K562 (cell line): ENCODE measurements around the gene ITGAX. TPM values are rescaled to one million over a fixed set of nuclear protein-coding genes. Genes with fewer than 3 reads are reported as not detected.
A peak's percentile ranks its signal among the peaks of the same experiment; 100 is the strongest.

Source experiments
- ATAC-seq: fragments of 200-7000 bp; cut with Tn5 transposase; 3 replicates; pipeline ENCODE4 v1.9.1; 2020; ENCODE audit warnings: moderate library complexity
- BruUV-seq: library from RNA; stranded (reverse); fragments of 400-500 nt; replicated peaks from 2 replicates; lab custom pipeline; 2021; lab: Mats Ljungman, UMichigan
- CTCF ChIA-PET: fragments of 300-600 bp; formaldehyde crosslinking; extraction: SDS; loops from one replicate; lab custom pipeline; 2021; ENCODE audit warnings: low intra/inter-chr PET ratio; lab: Yijun Ruan, JAX
- POLR2A ChIA-PET: fragments of 300-600, 350-650 bp; sonication (Branson Sonifier 250); formaldehyde crosslinking; extraction: SDS; loops from one replicate; lab custom pipeline; 2021; ENCODE audit warnings: antibody characterized with exemption, inconsistent platforms; lab: Yijun Ruan, JAX
- DNase-seq, 4 experiments: peaks; one replicate each; pipeline versions ENCODE4 v3.0.0 to v3.0.0-alpha.2; 2011 to 2018; ENCODE audit warnings: low spot score in 3 of 4, mixed read lengths in 3 of 4; ENCODE audit errors: extremely low read depth in 1 of 4
- FAIRE-seq: peaks from 2 replicates; lab custom pipeline; 2011; peaks lifted over from hg19 to GRCh38; lab: Jason Lieb, UNC
- H2AFZ ChIP-seq: 2 replicates; pipeline ENCODE4 v1.6.0; 2011; ENCODE audit warnings: low read depth, low read length, control low read depth, inconsistent platforms
- H3K27ac ChIP-seq: fragments of 200-600 bp; 3 replicates; pipeline ENCODE4 v1.8.0; 2011; ENCODE audit warnings: low read depth, mild to moderate bottlenecking, control low read depth, inconsistent platforms, low read length, moderate library complexity, mixed read lengths; ENCODE audit errors: extremely low read depth
- H3K27me3 ChIP-seq, 2 experiments: fragments of 300-600 bp in 1 of 2; 2 replicates in 1 of 2; 3 replicates in 1 of 2; pipeline versions ENCODE4 v1.6.0 to v1.8.0; 2011; ENCODE audit warnings: inconsistent platforms in 2 of 2, low read length in 2 of 2, mild to moderate bottlenecking in 1 of 2, mixed read lengths in 1 of 2, moderate library complexity in 1 of 2; ENCODE audit not compliant: control insufficient read depth in 2 of 2, insufficient read depth in 2 of 2
- H3K36me3 ChIP-seq: fragments of 300-600 bp; 3 replicates; pipeline ENCODE4 v1.8.0; 2011; ENCODE audit warnings: mild to moderate bottlenecking, low read length, inconsistent platforms; ENCODE audit not compliant: control insufficient read depth, insufficient read depth
- H3K4me1 ChIP-seq, 2 experiments: fragments of 200-600 bp in 1 of 2; replicated peaks in 1 of 2; 2 replicates in 1 of 2; 3 replicates in 1 of 2; pipeline versions ENCODE4 v1.5.1 to v1.8.0; 2011; ENCODE audit warnings: inconsistent platforms in 2 of 2, low read length in 2 of 2, mild to moderate bottlenecking in 1 of 2, mixed read lengths in 1 of 2, moderate library complexity in 1 of 2; ENCODE audit not compliant: control insufficient read depth in 2 of 2, insufficient read depth in 2 of 2
- H3K4me2 ChIP-seq: 2 replicates; pipeline ENCODE4 v1.6.1; 2011; ENCODE audit warnings: low read length, control low read depth, inconsistent platforms, mixed read lengths; ENCODE audit not compliant: insufficient read depth
- H3K4me3 ChIP-seq: fragments of 200-600 bp; sonication (generic), shearing (Covaris generic); 2 replicates; pipeline ENCODE4 v1.5.1; 2016; ENCODE audit warnings: control low read depth, inconsistent platforms
- H3K79me2 ChIP-seq: fragments of 200-600 bp; 3 replicates; pipeline ENCODE4 v1.8.0; 2011; ENCODE audit warnings: low read length, inconsistent platforms; ENCODE audit not compliant: control insufficient read depth, insufficient read depth
- H3K9ac ChIP-seq, 2 experiments: 2 replicates each; pipeline versions ENCODE4 v1.6.0 to v1.6.1; 2011; ENCODE audit warnings: low read depth in 2 of 2, low read length in 2 of 2, control low read depth in 1 of 2, inconsistent platforms in 1 of 2, mild to moderate bottlenecking in 1 of 2, mixed read lengths in 1 of 2; ENCODE audit not compliant: insufficient read depth in 1 of 2
- H3K9me1 ChIP-seq: one replicate; pipeline ENCODE4 v1.6.0; 2011; ENCODE audit warnings: inconsistent platforms, mild to moderate bottlenecking, low read length, moderate library complexity; ENCODE audit not compliant: control insufficient read depth, insufficient read depth
- H3K9me3 ChIP-seq: replicated peaks from 2 replicates; pipeline ENCODE4 v1.5.1; 2011; ENCODE audit warnings: low read depth, low read length, inconsistent platforms; ENCODE audit not compliant: control insufficient read depth, insufficient read depth
- H4K20me1 ChIP-seq: replicated peaks from 2 replicates; pipeline ENCODE4 v1.6.1; 2011; ENCODE audit warnings: low read length, inconsistent platforms, mixed read lengths; ENCODE audit not compliant: control insufficient read depth, insufficient read depth
- GTF2F1 ChIP-seq: IDR thresholded peaks from 2 replicates; pipeline ENCODE4 v1.6.1; 2011; ENCODE audit warnings: low read depth, low read length, improper control_type of control experiment
- SPI1 ChIP-seq: IDR thresholded peaks from 2 replicates; pipeline ENCODE4 v1.6.1; 2011; ENCODE audit warnings: low read depth, low read length, control low read depth, borderline replicate concordance
- ZBTB34 ChIP-seq: fragments of 250-450 bp; sonication (Bioruptor Pico); IDR thresholded peaks from 2 replicates; pipeline ENCODE4 v1.8.0; 2021; ENCODE audit warnings: mild to moderate bottlenecking, moderate library complexity
- ZNF184 ChIP-seq: sonication (generic); formaldehyde crosslinking; IDR thresholded peaks from 2 replicates; pipeline ENCODE4 v1.5.0; 2020; ENCODE audit warnings: missing genetic modification reagents
- WGBS: fragments of 100-300 bp; shearing (Covaris generic); methylation state at CpG from one replicate; pipeline ENCODE4 v1.1.6; 2016; ENCODE audit warnings: low coverage, mixed read lengths; ENCODE audit not compliant: insufficient coverage; ENCODE audit errors: missing lambda C conversion rate; 5-methylcytosine and 5-hydroxymethylcytosine counted together
- in situ Hi-C: fragments of 300-500 bp; cut with MboI; formaldehyde crosslinking; loops from 4 replicates; pipeline ENCODE4 v1.15.0; 2018; ENCODE audit warnings: inconsistent platforms, mixed read lengths
- intact Hi-C: fragments of 100-400 bp; cut with micrococcal nuclease; formaldehyde crosslinking; loops from 2 replicates; pipeline ENCODE4 v1.14.2; 2022
- polyA plus RNA-seq, 8 experiments: library from polyadenylated mRNA; depleted of rRNA in 4 of 8; stranded (reverse) in 5 of 8; unstranded in 3 of 8; fragments of >200 nt; fragmentation: Nextera tagmentation in 2 of 8; fragmentation: Illumina TruSeq in 1 of 8; extraction: Ambion mirVana in 2 of 8; extraction: Trizol in 1 of 8; gene quantifications; 2 replicates each; pipeline versions ENCODE4 v1.2.1 to v1.2.3, GENCODE V29; 2011 to 2014; ENCODE audit warnings: inconsistent platforms in 1 of 8, missing spikeins in 1 of 8
- total RNA-seq, 7 experiments: library from RNA; depleted of rRNA in 6 of 7; stranded (reverse); fragments of >200 nt in 6 of 7; fragmentation: Illumina TruSeq in 2 of 7; extraction: Trizol in 2 of 7; gene quantifications; 2 replicates each; pipeline versions ENCODE4 v1.2.1 to v1.2.3, GENCODE V29; 2011 to 2021; ENCODE audit warnings: low replicate concordance in 1 of 7

Gene ITGAX
- total and polyA plus RNA-seq, 9 of the 15 experiments (the other 6 are each of a cell fraction or from before 2014, with no cell fraction given): 0.03 to 0.58 (median 0.14) TPM

GRCh38 chr16:31348579-31348978, 6.4 kb upstream of the ITGAX start:
- Histone ChIP-seq H3K36me3 (no peaks in the 10 kb centered on the region), H2AFZ (no peak overlapping the region), H3K4me2 (no peak overlapping the region), H3K27me3 (peaks cover 0 to 29% of the 10 kb centered on the region in 2 experiments; a peak in 2 of 5 replicates), H3K79me2 (no peaks in the 10 kb centered on the region), H4K20me1 (no peaks in the 10 kb centered on the region), H3K4me3 (no peak overlapping the region), H3K4me1 (peaks cover 0 to 14% of the 10 kb centered on the region in 2 experiments; a peak in 2 of 5 replicates), H3K9me3 (peaks cover 4% of the 10 kb centered on the region; the same call in 1 of the 2 replicates), H3K9ac (no peak overlapping the region), H3K27ac (no peak overlapping the region), H3K9me1 (no peaks in the 10 kb centered on the region)
- TF ChIP-seq SPI1 (peak; percentile 86), ZBTB34 (CRISPR knock-in tag) (no peak), GTF2F1 (no peak), ZNF184 (CRISPR knock-in tag) (no peak)
- no TSS peak for BruUV-seq
- CTCF ChIA-PET: no interaction called here
- in situ Hi-C loops: no loop called here
- FAIRE-seq (no peak), DNase-seq (no peak), ATAC-seq (no peak)
- WGBS: 0% methylated on average over 3 of the region's 3 CpGs
- POLR2A ChIA-PET: no interaction called here
- intact Hi-C loops: no loop called here
